ENCODE results near the gene CMPK2. TPM values are rescaled to one million over a fixed set of nuclear protein-coding genes. Genes with fewer than 3 reads are reported as not detected.

CMPK2 gene
- total RNA-seq, 1 donor from 2014 or later = 1.9 TPM

DNA sequence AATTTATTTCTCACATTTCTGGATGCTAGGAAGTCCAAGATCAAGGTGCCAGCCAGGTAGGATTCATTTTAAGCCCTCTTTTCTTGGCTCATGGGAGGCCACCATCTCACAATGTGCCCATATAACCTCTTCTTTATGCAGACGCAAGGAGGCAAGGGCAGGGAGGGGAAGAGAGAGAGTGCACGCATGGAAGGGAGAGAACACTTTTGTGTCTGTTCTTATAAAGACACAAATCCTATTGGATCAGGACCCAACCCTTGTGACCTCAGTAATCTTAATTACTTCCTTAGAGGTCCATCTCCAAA is 32.5 kb downstream of the CMPK2 start:
- POLR2A ChIA-PET = no interaction called here

DNA sequence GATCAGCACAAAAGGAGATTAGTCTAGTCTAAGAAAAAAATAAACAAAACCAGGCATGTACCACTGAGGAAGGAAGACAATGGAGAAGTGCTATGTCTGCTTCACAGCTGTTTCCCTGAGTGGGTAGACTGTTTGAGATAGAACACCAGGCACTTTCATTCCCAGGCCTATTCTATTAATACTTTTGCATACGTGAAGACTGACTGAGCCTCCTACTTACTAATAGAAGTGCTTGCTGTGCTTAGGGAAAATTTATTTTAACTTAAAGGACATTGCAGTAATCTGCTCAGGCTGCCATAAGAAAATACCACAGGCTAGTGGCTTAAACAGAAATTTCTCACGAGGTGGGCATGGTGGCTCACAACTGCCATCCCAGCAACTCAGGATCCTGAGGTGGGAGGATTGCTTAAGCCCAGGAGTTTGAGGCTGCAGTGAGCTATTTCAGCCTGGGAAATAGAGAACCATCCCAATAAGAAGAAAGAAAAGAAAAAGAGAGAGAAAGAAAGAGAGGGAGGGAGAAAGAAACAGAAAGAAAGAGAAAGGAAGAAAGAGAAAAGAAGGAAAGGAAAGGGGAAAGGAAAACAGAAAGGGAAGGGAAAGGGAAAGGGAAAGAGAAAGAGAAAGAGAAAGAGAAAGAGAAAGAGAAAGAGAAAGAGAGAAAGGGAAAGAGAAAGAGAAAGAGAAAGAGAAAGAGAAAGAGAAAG is 33.0 kb downstream of the CMPK2 start:
- Mint-ChIP-seq H3K36me3 (ENCODE audit: low read depth) (no peaks in the 10 kb centered on the region), H3K9me3 (peaks cover 29% of the 10 kb centered on the region), H3K27me3 (no peaks in the 10 kb centered on the region), H3K4me3 (no peak overlapping the region), H3K27ac (no peak overlapping the region), H3K4me1 (no peaks in the 10 kb centered on the region)
- ChIA-PET POLR2A (no interaction called here), CTCF (no interaction called here)
- no peak for ATAC-seq (ENCODE audit: low read depth)
- DNase-seq = no peak
- TF ChIP-seq, protein P1, sequence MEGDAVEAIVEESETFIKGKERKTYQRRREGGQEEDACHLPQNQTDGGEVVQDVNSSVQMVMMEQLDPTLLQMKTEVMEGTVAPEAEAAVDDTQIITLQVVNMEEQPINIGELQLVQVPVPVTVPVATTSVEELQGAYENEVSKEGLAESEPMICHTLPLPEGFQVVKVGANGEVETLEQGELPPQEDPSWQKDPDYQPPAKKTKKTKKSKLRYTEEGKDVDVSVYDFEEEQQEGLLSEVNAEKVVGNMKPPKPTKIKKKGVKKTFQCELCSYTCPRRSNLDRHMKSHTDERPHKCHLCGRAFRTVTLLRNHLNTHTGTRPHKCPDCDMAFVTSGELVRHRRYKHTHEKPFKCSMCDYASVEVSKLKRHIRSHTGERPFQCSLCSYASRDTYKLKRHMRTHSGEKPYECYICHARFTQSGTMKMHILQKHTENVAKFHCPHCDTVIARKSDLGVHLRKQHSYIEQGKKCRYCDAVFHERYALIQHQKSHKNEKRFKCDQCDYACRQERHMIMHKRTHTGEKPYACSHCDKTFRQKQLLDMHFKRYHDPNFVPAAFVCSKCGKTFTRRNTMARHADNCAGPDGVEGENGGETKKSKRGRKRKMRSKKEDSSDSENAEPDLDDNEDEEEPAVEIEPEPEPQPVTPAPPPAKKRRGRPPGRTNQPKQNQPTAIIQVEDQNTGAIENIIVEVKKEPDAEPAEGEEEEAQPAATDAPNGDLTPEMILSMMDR (IDR thresholded peaks at IDR 0.05) = no peak
- intact Hi-C loops (cut with micrococcal nuclease) = no loop called here

More for the DNA sequence above, 32.5 kb downstream of the CMPK2 start:
- no peak for DNase-seq
- no peaks in the 10 kb centered on the region for H3K4me1 Mint-ChIP-seq
- no peak overlapping the region for H3K27ac Mint-ChIP-seq
- no peaks in the 10 kb centered on the region for H3K36me3 Mint-ChIP-seq (ENCODE audit: low read depth)
- peaks cover 32% of the 10 kb centered on the region for H3K9me3 Mint-ChIP-seq
- H3K4me3 Mint-ChIP-seq = no peak overlapping the region
- TF ChIP-seq, protein P1 (IDR thresholded peaks at IDR 0.05) = no peak
- no peaks in the 10 kb centered on the region for H3K27me3 Mint-ChIP-seq
- intact Hi-C loops (cut with micrococcal nuclease) = no loop called here
- CTCF ChIA-PET = no interaction called here
- ATAC-seq (ENCODE audit: low read depth) = no peak

DNA sequence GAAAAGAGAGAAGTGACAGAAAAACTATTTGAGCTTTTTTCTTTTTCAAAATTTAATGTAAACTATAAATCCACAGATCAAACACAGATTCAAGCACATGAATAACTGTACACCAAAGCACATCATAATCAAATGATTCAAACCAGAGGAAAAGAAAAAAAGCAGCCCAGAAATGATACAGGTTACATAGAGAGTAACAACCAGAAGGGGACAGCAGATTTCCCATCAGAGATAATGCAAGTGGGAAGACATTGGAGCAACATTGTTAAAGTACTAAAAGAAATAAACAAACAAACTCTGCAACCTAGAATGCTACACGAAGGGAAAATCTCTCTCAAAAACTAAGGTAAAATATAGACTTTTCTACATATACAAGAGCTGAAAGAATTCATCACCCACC is 34.5 kb downstream of the CMPK2 start:
- CTCF ChIA-PET = no interaction called here
- TF ChIP-seq, protein P1 (IDR thresholded peaks at IDR 0.05) = no peak
- Mint-ChIP-seq H3K27me3 (no peaks in the 10 kb centered on the region), H3K9me3 (peaks cover 29% of the 10 kb centered on the region), H3K36me3 (ENCODE audit: low read depth) (no peaks in the 10 kb centered on the region), H3K4me3 (no peak overlapping the region), H3K27ac (no peak overlapping the region), H3K4me1 (peaks cover 3% of the 10 kb centered on the region)
- intact Hi-C loops (cut with micrococcal nuclease) = no loop called here
- ATAC-seq (ENCODE audit: low read depth) = no peak
- no peak for DNase-seq
- POLR2A ChIA-PET = no interaction called here

DNA sequence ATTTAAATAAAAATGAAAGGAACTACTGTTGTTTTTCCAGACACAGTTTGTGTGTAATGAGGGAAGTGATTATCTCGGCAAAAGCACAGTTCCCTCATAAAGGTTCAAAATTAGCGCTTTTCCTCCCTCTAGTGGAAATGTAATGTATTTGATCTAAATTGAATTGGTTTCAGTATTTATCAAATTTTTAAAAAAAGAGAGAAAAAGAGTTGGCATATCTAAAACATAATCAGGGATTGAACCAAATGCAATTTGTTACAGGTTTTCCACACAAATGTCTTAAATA is 37.5 kb downstream of the CMPK2 start:
- Mint-ChIP-seq H3K27me3 (no peaks in the 10 kb centered on the region), H3K4me1 (peaks cover 3% of the 10 kb centered on the region), H3K4me3 (no peak overlapping the region), H3K9me3 (peaks cover 19% of the 10 kb centered on the region), H3K36me3 (ENCODE audit: low read depth) (no peaks in the 10 kb centered on the region), H3K27ac (no peak overlapping the region)
- POLR2A ChIA-PET = no interaction called here
- no peak for ATAC-seq (ENCODE audit: low read depth)
- CTCF ChIA-PET = interaction anchor here (0.9 kb wide), 1 partner anchor 69 kb away, joined by 3 read pairs; no protein-coding TSS in a partner anchor
- intact Hi-C loops (cut with micrococcal nuclease) = no loop called here
- TF ChIP-seq, protein P1 (IDR thresholded peaks at IDR 0.05) = no peak
- no peak for DNase-seq

DNA sequence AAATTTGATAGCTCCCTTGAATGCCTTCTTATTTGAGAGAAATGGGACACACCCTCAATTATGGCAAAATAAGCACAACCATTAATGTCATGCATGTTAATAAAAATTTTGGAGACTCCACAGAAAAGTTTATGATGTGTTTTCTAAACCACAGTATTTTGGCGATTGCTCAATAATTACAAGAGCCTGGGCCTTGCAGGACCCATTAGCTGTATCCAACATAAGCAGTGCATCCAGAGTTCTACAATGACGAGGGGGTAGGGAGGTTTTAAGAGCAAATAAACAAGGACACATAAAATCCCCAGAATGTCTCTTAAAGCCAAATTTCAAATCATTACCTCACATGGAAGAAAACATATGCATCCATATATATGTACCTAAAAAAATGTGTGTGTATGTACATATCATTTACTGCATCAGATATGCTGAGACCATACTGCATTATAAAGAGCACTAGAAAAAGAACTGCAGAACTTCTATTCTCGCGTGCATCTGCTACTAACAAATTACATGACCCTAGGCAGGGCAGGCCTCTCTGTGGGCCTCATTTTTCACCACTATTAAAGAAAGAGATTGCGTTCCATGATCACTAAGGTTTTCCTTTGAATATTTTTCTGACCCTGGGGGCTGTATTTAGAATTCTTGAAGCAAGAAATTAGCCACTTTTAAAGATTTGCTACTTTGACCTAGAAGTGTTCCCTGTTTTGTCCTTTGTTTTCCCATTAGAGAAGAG is 38.0 kb downstream of the CMPK2 start:
- CTCF ChIA-PET = interaction anchor here (0.9 kb wide), 1 partner anchor 69 kb away, joined by 3 read pairs; no protein-coding TSS in a partner anchor
- Mint-ChIP-seq H3K36me3 (ENCODE audit: low read depth) (no peaks in the 10 kb centered on the region), H3K4me3 (no peak overlapping the region), H3K27me3 (no peaks in the 10 kb centered on the region), H3K27ac (no peak overlapping the region), H3K4me1 (peaks cover 3% of the 10 kb centered on the region), H3K9me3 (peaks cover 19% of the 10 kb centered on the region)
- no peak for DNase-seq
- ATAC-seq (ENCODE audit: low read depth) = no peak
- intact Hi-C loops (cut with micrococcal nuclease) = no loop called here
- TF ChIP-seq, protein P1 (IDR thresholded peaks at IDR 0.05) = no peak
- POLR2A ChIA-PET = no interaction called here

Measured in activated B cell treated with CpG ODN at 0.5 μM for 24 hours (primary cell).